NCI-H2227 (cell line): ENCODE data around the gene MYH14.
A peak's percentile ranks its signal among the peaks of the same experiment; 100 is the strongest.

Source experiments
- DNase-seq: peaks from one replicate; lab custom pipeline; 2025; ENCODE audit not compliant: unreplicated experiment; lab: John Stamatoyannopoulos, UW

The MYH14 gene

GRCh38 chr19:50192463-50193211 is 10.8 kb upstream of the MYH14 start:
- DNase-seq = no peak

- no peak for DNase-seq
Observed at GRCh38 chr19:50195224-50195623, 8.2 kb upstream of the MYH14 start.

- no peak for DNase-seq
Observed at GRCh38 chr19:50196322-50196932, 7.0 kb upstream of the MYH14 start.

GRCh38 chr19:50197348-50197747 is 6.1 kb upstream of the MYH14 start:
- no peak for DNase-seq

GRCh38 chr19:50198431-50199258 is 4.8 kb upstream of the MYH14 start:
- DNase-seq = no peak

GRCh38 chr19:50199259-50199555 is 4.2 kb upstream of the MYH14 start:
- DNase-seq = no peak

- no peak for DNase-seq
Observed at GRCh38 chr19:50202386-50202785, 1.0 kb upstream of the MYH14 start.

GRCh38 chr19:50202962-50203280 is 501 bp upstream of the MYH14 start:
- no peak for DNase-seq

GRCh38 chr19:50204081-50204428 is 633 bp downstream of the MYH14 start:
- DNase-seq = no peak

- peak; percentile 83 for DNase-seq
Observed at GRCh38 chr19:50204811-50205675, 1.6 kb downstream of the MYH14 start.

GRCh38 chr19:50205681-50206138 is 2.3 kb downstream of the MYH14 start:
- DNase-seq = no peak

- DNase-seq = no peak
Observed at GRCh38 chr19:50206191-50206590, 2.8 kb downstream of the MYH14 start.

GRCh38 chr19:50207730-50208129 is 4.3 kb downstream of the MYH14 start:
- no peak for DNase-seq

GRCh38 chr19:50209131-50209530 is 5.7 kb downstream of the MYH14 start:
- DNase-seq = no peak

GRCh38 chr19:50210425-50210824 is 7.0 kb downstream of the MYH14 start:
- DNase-seq = no peak

- DNase-seq = no peak
Observed at GRCh38 chr19:50213925-50214324, 10.5 kb downstream of the MYH14 start.

GRCh38 chr19:50214699-50215543 is 11.5 kb downstream of the MYH14 start:
- no peak for DNase-seq

GRCh38 chr19:50215820-50216219 is 12.4 kb downstream of the MYH14 start:
- no peak for DNase-seq

- DNase-seq = no peak
Observed at GRCh38 chr19:50221087-50221486, 17.7 kb downstream of the MYH14 start.

- DNase-seq = no peak
Observed at GRCh38 chr19:50222691-50223438, 19.4 kb downstream of the MYH14 start.
